Breast epithelium (tissue), 4 donors: ENCODE measurements around the gene TRPM2. TPM values are rescaled to one million over a fixed set of nuclear protein-coding genes. Genes with fewer than 3 reads are reported as not detected.
"Not testable (repeated sequence)": the region's sequence is repeated elsewhere in the genome, so short reads cannot be mapped to it uniquely, and the experiment has no call there.

Experiments used
- DNase-seq, 2 donors: peaks; one replicate each; pipeline ENCODE4 v3.0.0-alpha.2; 2019; ENCODE audit warnings: low spot score in 2 of 2
- H3K27ac ChIP-seq, 2 donors: fragments of 200-600 bp; sonication (generic) in 1 of 2; one replicate each; pipeline ENCODE4 v1.5.1; 2016 to 2019; ENCODE audit warnings: mild to moderate bottlenecking in 1 of 2
- H3K27me3 ChIP-seq, 2 donors: fragments of 200-600 bp; sonication (generic) in 1 of 2; one replicate each; pipeline versions ENCODE4 v1.5.1 to v1.6.0; 2017 to 2019; ENCODE audit warnings: control low read depth in 1 of 2, mild to moderate bottlenecking in 1 of 2
- H3K36me3 ChIP-seq: fragments of 200-600 bp; one replicate; pipeline ENCODE4 v1.5.1; 2019
- H3K4me1 ChIP-seq, 2 donors: fragments of 200-600 bp; sonication (generic); one replicate each; pipeline ENCODE4 v1.5.1; 2016 to 2019; ENCODE audit warnings: control low read depth in 1 of 2
- H3K4me3 ChIP-seq, 3 donors: fragments of 200-600 bp; sonication (generic); 1 replicate in 2 of 3; 2 replicates in 1 of 3; pipeline ENCODE4 v1.5.1; 2016 to 2019; ENCODE audit warnings: mild to moderate bottlenecking in 3 of 3, moderate library complexity in 2 of 3
- H3K9me3 ChIP-seq, 2 donors: fragments of 200-600 bp; sonication (generic) in 1 of 2; one replicate each; pipeline ENCODE4 v1.5.1; 2016 to 2019; ENCODE audit warnings: control low read depth in 1 of 2
- POLR2A ChIP-seq: fragments of 450-650 bp; IDR thresholded peaks from one replicate; pipeline ENCODE4 v1.6.1; 2016; ENCODE audit warnings: antibody characterized with exemption, mild to moderate bottlenecking, moderate library complexity
- POLR2AphosphoS5 ChIP-seq, 3 donors: sonication (generic); formaldehyde crosslinking; IDR thresholded peaks; one replicate each; pipeline ENCODE4 v1.6.1; 2017; ENCODE audit warnings: antibody characterized with exemption in 3 of 3
- intact Hi-C: fragments of 100-400 bp; cut with DNase I; formaldehyde crosslinking; loops from one replicate; pipeline ENCODE4 v1.15.1; 2023; ENCODE audit warnings: low total_unique reads
- total RNA-seq, 3 donors: library from RNA; depleted of rRNA; stranded (reverse); fragments of >200 nt; gene quantifications; one replicate each; pipeline ENCODE4 v1.1.0, GENCODE V29; 2016
- TF ChIP-seq, protein P1 (sequence below), 3 donors: fragments of 450-650 bp; IDR thresholded peaks; one replicate each; pipeline ENCODE4 v1.5.1; 2016 to 2017; ENCODE audit warnings: antibody characterized with exemption in 3 of 3, mild to moderate bottlenecking in 3 of 3, moderate library complexity in 3 of 3

TRPM2 gene
- total RNA-seq, 3 donors from 2014 or later: 4.3 to 7.9 (median 7.2) TPM

DNA sequence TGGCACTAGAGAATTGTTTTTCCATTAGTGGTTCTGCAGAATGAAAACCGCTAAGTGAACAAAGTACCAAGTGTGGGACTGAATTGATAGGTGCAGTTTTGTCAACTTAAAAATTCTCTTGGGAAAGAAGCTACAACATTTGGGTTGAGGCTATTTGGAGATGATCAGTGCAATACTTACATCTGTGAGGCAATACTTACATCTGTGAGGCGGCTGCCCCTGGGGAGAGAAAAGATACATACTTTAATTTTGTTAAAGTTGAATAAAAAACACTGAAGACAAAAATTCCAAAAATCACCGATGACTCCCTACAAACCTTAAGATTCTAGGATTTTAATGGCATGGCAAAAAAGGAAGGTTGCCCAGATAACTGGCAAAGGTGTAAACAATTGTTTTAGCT is 16.0 kb upstream of the TRPM2 start:
- DNase-seq: no peak
- Histone ChIP-seq H3K36me3 (no peaks in the 10 kb centered on the region), H3K27ac (peak overlapping the region; percentile 99), H3K4me1 (peaks cover 0 to 7% of the 10 kb centered on the region in 2 donors), H3K9me3 (no peaks in the 10 kb centered on the region), H3K27me3 (no peaks in the 10 kb centered on the region), H3K4me3 (peak overlapping the region in 1 of 3 donors; percentile 71)
- TF ChIP-seq POLR2A: no peak
- TF ChIP-seq, protein P1, sequence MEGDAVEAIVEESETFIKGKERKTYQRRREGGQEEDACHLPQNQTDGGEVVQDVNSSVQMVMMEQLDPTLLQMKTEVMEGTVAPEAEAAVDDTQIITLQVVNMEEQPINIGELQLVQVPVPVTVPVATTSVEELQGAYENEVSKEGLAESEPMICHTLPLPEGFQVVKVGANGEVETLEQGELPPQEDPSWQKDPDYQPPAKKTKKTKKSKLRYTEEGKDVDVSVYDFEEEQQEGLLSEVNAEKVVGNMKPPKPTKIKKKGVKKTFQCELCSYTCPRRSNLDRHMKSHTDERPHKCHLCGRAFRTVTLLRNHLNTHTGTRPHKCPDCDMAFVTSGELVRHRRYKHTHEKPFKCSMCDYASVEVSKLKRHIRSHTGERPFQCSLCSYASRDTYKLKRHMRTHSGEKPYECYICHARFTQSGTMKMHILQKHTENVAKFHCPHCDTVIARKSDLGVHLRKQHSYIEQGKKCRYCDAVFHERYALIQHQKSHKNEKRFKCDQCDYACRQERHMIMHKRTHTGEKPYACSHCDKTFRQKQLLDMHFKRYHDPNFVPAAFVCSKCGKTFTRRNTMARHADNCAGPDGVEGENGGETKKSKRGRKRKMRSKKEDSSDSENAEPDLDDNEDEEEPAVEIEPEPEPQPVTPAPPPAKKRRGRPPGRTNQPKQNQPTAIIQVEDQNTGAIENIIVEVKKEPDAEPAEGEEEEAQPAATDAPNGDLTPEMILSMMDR (IDR thresholded peaks at IDR 0.05): no peak
- no peak for TF ChIP-seq POLR2AphosphoS5 (IDR thresholded peaks at IDR 0.05)
- intact Hi-C loops: no loop called here

DNA sequence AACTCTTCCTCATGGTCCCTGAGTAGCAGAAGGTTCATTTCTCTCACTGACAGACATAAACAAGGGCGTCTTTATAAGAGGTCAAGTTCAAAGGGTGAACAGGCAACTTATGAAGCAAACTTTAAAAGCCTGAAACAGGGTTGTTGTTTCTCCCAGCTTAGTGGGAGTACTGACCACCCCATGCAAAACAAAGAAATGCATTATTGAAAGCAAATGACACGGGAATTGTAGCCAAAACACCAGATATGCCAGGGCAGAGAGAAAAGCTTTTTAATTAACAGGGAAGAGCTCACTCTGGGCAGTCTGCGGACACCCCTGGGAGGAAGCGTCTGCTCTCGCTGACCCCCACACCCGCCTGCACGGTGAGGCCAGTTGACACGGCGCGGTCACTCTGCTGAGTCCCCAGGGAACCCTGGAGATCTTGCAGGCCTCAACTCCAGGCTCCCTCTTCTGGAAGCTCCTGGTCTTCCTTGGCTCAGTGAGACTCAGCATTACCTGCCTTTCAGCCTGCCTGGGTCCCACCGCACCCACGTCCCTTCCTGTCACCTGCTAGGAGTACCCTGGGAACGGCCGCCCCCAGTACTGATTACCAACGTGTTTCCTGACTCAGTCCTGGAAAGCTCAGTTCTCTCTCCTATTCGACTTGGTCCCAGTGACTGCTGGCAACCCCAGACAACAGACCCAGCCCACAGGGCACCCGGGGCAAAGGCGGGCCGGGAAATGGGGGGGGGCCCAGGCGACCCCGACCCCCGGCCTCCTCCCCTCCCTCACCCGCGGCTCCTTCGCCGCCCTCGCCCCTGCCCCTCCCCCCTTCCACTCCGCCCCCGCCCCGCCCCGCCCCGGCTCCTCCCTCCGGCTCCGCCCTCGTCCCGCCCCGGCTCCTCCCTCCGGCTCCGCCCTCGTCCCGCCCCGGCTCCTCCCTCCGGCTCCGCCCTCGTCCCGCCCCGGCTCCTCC is 15.2 kb upstream of the TRPM2 start:
- peak overlapping the region; percentile 44 to 89 (median 71) for H3K4me3 ChIP-seq
- no peaks in the 10 kb centered on the region for H3K9me3 ChIP-seq
- TF ChIP-seq POLR2A (no peak), POLR2AphosphoS5 (IDR thresholded peaks at IDR 0.05) (peak in 2 of 3 donors; percentile 17 to 38)
- TF ChIP-seq, protein P1 (IDR thresholded peaks at IDR 0.05): peak in 2 of 3 donors; percentile 34 to 50
- DNase-seq: peak in 1 of 2 donors; percentile 78
- peak overlapping the region; percentile 99 for H3K27ac ChIP-seq
- intact Hi-C loops: no loop called here
- no peaks in the 10 kb centered on the region for H3K36me3 ChIP-seq
- H3K27me3 ChIP-seq: no peaks in the 10 kb centered on the region
- H3K4me1 ChIP-seq: peaks cover 0 to 7% of the 10 kb centered on the region in 2 donors

DNA sequence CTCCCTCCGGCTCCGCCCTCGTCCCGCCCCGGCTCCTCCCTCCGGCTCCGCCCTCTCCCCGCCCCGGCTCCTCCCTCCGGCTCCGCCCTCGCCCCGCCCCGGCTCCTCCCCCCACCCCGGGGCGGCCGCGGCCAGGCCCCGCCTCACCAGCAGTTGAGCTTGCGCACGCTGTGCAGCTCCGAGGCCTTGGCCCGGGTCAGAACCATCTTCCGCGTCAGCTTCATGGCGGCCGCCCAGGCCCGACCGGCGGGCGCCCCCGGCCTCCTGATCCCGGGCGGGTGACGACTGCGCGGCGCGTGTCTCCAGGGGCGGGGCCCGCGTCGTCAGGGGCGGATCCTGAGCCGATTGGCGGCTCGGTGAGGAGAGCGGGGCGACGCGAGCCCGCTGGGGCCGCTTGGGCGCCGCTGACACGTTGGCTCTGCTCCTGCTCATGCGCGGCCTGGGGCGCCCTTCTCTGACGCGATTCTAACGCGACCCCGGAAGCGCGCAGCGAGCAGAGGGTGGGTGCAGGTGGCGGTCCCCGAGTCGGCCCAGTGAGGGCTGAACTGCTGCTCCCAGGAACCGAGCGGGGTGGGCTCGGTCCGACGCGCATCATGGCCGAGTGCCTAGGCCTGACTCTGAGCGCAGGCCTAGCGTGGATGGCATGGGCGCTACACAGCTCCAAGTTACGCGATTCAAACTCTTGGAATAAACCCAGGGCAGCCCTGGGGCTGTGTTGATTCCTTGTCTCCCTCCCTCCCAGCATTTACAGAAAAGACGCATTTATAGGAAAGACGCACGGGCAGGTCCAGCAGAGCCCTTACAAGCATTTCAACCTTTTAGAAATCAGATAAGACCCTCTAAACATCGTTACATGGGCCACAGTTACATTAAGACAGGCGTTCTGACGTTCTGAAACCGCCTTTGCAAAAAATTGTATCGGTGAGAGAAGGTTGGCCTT is 14.2 kb upstream of the TRPM2 start, which contains the start of gene CFAP410:
Gene CFAP410 (minus strand): TSS at position 420 of the 940 bp plus-strand sequence. CDS start 196 bp downstream, at position 224.
- Histone ChIP-seq H3K9me3 (no peaks in the 10 kb centered on the region), H3K27me3 (no peaks in the 10 kb centered on the region), H3K4me3 (peak within 1 kb of the TSS; percentile 81 to 89 (median 86)), H3K36me3 (no peaks in the 10 kb centered on the region), H3K4me1 (peaks cover 0 to 7% of the 10 kb centered on the region in 2 donors), H3K27ac (peak within 1 kb of the TSS; percentile 99)
- peak; percentile 99 for TF ChIP-seq POLR2AphosphoS5 (IDR thresholded peaks at IDR 0.05)
- peak; percentile 96 for TF ChIP-seq POLR2A
- TF ChIP-seq, protein P1 (IDR thresholded peaks at IDR 0.05): peak in 1 of 3 donors; percentile 17
- intact Hi-C loops: no loop called here
- peak; percentile 91 to 93 for DNase-seq

DNA sequence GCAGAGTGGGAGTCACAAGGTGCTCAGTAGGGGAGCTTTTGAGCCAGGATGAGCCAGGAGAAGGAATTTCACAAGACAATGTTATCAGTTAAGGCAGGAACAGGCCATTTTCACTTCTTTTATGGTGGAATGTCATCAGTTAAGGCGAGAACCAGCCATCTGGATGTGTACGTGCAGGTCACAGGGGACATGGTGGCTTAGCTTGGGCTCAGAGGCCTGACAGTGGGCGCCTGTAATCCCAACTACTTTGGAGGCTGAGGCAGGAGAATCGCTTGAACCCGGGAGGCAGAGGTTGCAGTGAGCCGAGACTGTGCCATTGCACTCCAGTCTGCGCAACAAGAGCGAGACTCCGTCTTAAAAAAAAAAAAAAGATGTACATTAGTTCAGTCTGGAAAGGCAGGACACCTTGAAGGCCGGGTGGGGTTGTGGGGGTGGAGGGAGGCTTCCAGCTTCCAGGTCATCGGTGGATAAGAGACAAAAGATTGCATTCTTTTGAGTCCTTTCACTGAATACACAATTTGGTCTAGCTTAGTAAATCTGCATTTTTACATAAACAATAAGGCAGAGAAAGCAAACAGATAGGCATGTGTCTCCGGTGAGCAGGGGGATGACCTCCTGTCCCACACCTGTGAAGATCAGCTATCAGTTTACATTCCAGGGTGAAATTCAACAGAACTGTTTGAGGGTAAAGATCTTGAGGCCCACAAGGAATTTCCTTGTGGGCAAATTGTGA is 11.5 kb upstream of the TRPM2 start:
- intact Hi-C loops: loop anchor here (5.0 kb wide), 1 partner anchor 1550 kb away; no protein-coding TSS in a partner anchor
- not testable (repeated sequence) for H3K27me3 ChIP-seq, H3K27ac ChIP-seq, DNase-seq, H3K4me3 ChIP-seq, H3K4me1 ChIP-seq, H3K9me3 ChIP-seq, H3K36me3 ChIP-seq

DNA sequence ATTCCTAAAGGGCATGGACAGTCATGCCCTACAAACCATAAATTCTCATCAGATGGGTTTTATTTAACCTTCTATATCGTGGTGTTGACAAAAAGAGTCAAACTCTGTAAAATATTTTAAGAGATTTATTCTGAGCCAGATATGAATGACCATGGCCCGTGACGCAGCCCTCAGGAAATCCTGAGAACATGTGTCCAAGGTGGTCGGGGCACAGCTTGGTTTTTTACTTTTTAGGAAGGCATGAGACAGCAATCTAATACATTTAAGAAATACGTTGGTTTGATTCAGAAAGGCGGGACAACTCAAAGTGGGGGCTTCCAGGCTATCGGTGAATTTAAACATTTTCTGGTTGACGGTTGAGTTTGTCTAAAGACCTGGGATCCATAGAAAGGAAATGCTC is 10.4 kb upstream of the TRPM2 start:
- not testable (repeated sequence) for H3K9me3 ChIP-seq, H3K4me1 ChIP-seq, DNase-seq, H3K4me3 ChIP-seq, H3K27me3 ChIP-seq, H3K36me3 ChIP-seq, H3K27ac ChIP-seq
- intact Hi-C loops: loop anchor here (5.0 kb wide), 1 partner anchor 1549 kb away; no protein-coding TSS in a partner anchor
